Activated effector memory CD4-positive, alpha-beta T cell treated with Interleukin-2 at 50 U/mL for 16 hours (primary cell): ENCODE results near the gene COL4A2.
"Not testable (repeated sequence)": the region's sequence is repeated elsewhere in the genome, so short reads cannot be mapped to it uniquely, and the experiment has no call there.

Experiments used
- DNase-seq: peaks from one replicate; pipeline ENCODE4 v3.0.0-alpha.2; 2020

COL4A2 gene

GRCh38 chr13:110523838-110524540 is 216.9 kb downstream of the COL4A2 start:
- DNase-seq = no peak

DNA sequence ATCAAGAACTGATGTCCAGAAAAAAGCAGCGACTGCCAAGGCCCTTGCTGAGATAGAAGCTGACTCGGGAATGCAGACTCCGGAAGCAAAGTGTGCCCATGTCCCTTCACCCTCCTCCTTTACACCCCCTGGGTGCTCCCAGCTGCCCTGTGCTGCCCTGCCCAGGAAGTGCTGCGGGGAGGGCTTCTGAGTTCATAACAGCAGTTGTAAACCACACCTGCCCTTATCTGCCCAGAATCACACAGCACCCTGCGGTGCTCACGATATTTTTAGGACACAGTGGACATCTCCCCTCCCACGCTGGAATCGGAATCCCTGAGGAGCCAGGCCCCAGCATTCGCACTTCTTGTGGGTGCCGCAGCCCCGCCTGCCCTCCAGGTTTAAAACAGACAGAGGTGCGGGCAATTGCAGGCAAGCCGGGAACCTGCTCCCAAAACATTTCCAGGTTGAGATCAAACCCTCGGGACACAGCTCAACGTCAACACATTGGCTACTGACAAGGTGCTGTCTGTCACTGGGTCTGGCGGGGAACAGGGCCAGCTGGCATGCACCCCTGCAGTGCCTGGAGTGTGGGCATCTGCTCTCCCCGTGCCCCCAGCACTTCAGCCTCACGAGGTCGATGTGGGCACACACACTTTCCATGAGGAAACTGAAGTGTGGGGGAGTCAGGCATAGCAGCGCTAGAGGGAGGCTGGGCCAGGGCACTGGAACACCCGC is 217.6 kb downstream of the COL4A2 start:
- DNase-seq = no peak

DNA sequence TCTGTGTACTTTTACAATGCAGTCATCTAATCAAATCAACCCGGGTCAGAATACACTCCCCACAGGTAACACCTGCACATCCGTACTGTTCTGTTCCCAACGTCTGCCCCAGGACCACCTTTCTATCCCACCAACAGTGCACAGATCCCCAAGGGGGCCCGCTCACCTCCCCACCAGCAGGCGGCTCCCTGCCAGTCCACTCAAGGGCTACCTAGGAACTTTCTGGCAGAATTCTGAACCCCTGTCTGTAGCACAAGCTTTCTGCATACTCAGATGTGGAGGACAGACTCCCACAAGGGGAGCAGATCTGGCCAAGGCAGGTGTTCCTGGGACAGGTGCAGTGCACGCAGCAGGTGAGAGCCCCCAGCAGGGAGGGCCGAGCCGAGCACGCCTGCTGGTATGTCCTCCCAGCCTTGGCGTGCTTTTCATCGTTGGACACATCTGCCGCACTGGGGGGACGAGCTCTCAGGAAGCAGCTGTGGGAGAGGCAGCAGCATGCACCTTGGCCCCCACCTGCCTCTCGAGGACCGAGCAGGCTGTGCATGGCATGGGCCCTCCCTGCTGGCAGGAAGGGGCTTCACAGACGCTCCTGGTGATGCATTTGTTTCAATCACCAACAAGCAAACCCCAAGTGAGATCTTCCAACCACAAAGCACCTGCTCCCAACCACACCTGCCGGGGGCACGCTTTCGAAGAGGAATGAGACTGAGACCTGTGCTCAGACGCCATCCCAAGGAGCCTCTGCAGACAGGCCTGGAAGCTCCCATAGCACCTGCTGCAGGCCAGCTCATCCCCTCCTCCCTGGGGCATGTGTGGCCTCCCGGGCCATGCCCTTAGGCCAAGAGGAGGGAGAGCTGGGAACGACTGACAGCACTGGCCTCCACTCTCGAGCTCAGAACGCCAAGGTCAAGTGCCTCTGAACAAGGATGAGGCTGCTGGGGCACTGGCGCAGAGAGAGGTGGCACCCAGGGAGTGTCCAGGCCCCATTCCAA is 218.5 kb downstream of the COL4A2 start:
- no peak for DNase-seq

DNA sequence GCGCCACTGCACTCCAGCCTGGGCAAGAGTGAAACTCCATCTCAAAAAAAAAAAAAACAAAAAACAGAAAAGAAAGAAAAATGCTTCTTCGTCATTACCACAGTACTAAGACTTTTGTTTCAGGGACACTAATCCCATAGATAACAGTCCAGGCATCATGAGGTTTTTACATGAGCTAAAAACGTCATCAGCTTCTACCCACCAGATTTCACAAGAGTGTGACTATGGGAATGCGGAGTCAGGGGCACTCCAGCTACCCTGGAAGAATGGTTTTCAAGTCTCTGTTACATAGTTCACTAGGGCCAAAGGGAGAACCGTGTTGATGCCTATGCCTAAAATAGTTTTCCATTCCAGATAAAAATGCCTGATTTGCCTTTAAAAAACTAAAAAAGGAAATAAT is 221.3 kb downstream of the COL4A2 start:
- DNase-seq = no peak

DNA sequence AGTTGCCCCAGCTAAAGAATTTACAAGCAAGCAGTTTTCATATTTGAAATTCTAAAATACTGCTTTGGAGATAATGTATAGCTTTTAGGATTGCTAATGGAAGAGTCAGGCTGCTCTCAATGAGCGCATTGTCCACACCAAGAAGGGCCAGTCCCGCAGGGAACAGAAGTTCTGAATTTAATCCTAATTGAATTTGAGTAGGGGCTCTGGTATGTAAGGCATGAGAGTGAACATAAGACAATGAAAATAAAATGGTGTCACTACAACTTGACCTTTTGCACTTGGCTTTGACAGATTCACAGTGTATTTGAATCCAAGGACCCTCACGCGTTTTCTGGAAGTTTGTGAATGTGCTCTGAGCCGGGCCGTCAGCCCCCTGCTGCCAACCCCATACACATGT is 221.8 kb downstream of the COL4A2 start:
- no peak for DNase-seq

- DNase-seq = no peak
These were observed 222.6 kb downstream of the COL4A2 start for GRCh38 chr13:110529522-110530311.

GRCh38 chr13:110531100-110531499 is 224.0 kb downstream of the COL4A2 start:
- no peak for DNase-seq

- no peak for DNase-seq
These were observed 224.6 kb downstream of the COL4A2 start for GRCh38 chr13:110531671-110532083.

DNA sequence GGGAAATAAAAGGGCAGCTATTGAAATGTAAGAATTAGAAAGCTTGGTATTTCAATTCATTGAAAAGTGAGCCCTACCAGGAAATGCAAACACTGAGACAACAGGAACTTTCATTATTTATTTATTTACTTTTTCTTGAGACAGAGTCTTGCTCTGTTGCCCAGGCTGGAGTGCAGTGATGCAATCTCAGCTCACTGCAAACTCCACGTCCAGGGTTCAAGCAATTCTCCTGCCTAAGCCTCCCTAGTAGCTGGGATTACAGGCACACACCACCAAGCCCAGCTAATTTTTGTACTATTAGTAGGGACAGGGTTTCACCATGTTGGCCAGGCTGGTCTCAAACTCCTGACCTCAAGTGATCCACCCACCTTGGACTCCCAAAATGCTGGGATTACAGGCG is 225.2 kb downstream of the COL4A2 start:
- DNase-seq = not testable (repeated sequence)

DNA sequence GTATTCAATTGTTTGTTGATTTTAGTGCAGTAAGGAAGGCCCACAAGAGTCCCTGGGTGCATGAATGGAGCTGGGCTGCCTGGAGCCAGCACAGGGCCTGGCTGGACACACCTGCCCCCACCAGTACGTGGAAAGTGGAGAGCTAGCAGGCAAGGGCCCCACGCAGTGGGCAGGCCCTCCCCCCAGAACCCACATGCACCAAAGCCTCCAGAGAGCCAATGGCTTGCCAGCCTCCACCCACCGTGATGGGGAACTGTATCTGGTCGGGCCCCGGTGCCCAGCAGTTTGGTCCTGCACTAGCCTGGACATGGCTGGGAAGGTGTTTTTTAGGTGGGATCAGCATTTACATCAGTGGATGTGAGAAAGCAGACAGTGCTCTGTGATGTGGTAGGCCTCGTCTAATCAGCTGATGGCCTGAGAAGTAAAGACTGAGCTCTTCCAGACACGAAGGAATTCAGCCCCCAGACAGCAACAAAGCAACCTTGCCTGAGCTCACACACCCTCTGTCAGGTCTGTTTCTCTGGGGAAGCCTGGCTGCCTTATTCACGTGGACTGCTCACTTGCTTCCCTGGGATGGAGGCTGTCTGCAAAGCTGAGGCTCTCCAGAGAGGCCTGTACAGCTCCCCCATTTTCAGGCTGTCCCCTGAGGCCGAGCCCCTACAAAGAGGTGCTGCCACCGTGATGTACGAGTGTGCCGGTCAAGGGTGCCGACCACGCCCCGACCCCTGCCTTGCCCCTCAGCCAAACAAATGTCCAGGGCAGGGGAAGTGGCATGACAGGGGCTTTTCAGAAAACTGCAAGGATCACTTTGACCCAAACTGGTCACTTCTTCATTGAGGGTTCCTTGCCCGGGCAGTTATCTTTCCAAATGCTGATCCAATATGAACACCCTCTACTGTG is 226.9 kb downstream of the COL4A2 start:
- no peak for DNase-seq

- DNase-seq = no peak
These were observed 228.4 kb downstream of the COL4A2 start for GRCh38 chr13:110535526-110535925.

DNA sequence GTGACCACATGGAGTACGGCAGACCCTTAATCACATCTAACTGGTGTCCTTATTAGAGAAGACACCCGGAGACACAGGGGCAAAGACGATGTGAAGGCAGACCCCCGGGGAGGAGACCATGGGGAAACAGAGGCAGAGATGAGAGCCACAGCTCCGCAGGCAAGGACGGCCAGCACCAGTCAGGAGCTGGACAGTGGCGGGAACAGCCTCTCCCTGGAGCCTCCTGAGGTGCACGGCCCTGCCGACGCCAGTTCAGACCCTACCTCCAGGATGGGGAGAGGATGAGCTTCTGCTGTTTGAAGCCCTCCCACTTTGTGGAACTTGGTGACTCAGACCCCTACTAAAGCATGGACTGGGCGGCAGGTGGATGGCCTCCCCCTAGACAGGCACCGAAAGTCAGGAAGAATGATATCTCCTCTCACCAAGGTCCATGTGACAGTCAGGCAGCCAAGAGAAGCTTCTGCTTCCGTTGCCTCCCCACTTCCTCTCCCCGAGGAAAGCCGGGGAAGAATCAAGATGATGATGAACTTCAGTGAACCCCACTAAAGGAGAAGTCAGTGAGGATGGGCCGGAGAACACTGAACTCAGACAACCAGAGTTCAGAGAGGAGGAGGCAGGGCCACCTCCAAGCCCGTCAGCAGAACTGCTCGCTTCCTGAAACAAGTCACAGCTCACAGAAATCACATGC is 229.1 kb downstream of the COL4A2 start:
- DNase-seq = no peak

GRCh38 chr13:110538632-110539031 is 231.5 kb downstream of the COL4A2 start:
- no peak for DNase-seq

- no peak for DNase-seq
These were observed 232.8 kb downstream of the COL4A2 start for GRCh38 chr13:110539894-110540293.

- no peak for DNase-seq
These were observed 233.9 kb downstream of the COL4A2 start for GRCh38 chr13:110540871-110541525.

- DNase-seq = no peak
These were observed 234.4 kb downstream of the COL4A2 start for GRCh38 chr13:110541526-110541920.

- no peak for DNase-seq
These were observed 235.2 kb downstream of the COL4A2 start for GRCh38 chr13:110542169-110542796.

DNA sequence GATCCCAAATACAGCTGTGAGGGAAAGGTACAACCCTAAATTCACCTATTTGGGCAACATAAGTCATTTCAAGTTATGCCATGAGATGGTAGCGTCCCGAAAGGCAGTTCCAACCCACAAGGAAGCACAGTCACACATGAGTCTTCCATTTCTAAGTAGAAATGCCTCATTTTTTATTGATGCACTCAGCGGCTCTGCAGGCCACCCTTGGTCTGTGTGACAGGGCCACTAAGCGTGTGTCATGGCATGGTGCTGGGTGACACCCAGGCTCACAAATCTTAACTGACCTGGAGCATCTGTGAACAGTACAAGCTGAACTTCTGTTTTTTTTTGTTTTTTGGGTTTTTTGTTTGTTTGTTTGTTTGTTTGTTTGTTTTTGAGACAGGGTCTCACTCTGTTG is 239.3 kb downstream of the COL4A2 start:
- no peak for DNase-seq

DNA sequence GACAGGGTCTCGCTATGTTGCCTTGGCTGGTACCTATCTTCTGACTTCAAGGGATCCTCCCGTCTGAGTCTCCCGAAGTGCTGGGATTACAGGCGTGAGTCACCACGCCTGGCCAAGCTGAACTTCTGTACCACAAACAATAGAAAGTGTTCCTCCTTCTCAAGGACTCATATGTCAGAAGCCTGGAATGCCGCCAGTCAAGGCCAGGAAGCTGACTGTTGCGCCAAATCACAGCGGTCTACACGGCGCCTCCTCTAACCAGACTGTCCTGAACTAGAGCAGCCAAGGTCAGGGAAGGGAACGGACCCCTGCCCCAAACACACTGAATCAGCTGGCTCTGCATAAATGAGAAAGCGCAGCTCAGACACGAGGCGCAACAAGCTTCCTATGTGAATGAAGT is 239.8 kb downstream of the COL4A2 start:
- DNase-seq = no peak
